AG04450 (cell line): ENCODE results near the gene SEMA3A. TPM values are rescaled to one million over a fixed set of nuclear protein-coding genes. Genes with fewer than 3 reads are reported as not detected.
"Not testable (repeated sequence)": the region's sequence is repeated elsewhere in the genome, so short reads cannot be mapped to it uniquely, and the experiment has no call there.

Experiments
- CTCF ChIA-PET: fragments of 300-600, 350-600 bp; formaldehyde crosslinking; extraction: SDS; loops from one replicate; lab custom pipeline; 2022; ENCODE audit warnings: antibody characterized with exemption, inconsistent platforms; lab: Charles Lee
- POLR2A ChIA-PET: fragments of 350-600 bp; formaldehyde crosslinking; extraction: SDS; loops from one replicate; lab custom pipeline; 2021; ENCODE audit warnings: antibody characterized with exemption, inconsistent platforms; lab: Yijun Ruan, JAX
- DNase-seq: peaks from one replicate; pipeline ENCODE4 v3.0.0-alpha.2; 2011; ENCODE audit warnings: low read depth, low spot score
- H3K27ac ChIP-seq: one replicate; pipeline ENCODE4 v1.5.1; 2012; ENCODE audit warnings: low read depth, low read length, control low read depth
- H3K27me3 ChIP-seq: one replicate; pipeline ENCODE4 v1.6.0; 2012; ENCODE audit warnings: low read length; ENCODE audit not compliant: control insufficient read depth, insufficient read depth
- H3K4me3 ChIP-seq: 2 replicates; pipeline ENCODE4 v1.5.1; 2011; ENCODE audit warnings: mild to moderate bottlenecking, low read depth, low read length, control low read depth
- H3K9me3 ChIP-seq: 2 replicates; pipeline ENCODE4 v1.5.1; 2012; ENCODE audit warnings: low read length; ENCODE audit not compliant: control insufficient read depth, insufficient read depth
- polyA plus RNA-seq: library from polyadenylated mRNA; depleted of rRNA; stranded (reverse); fragments of >200 nt; gene quantifications from 2 replicates; pipeline ENCODE4 v1.2.3, GENCODE V29; 2011
- TF ChIP-seq, protein P1 (sequence below): IDR thresholded peaks from 2 replicates; pipeline ENCODE4 v1.5.1; 2011; ENCODE audit warnings: low read depth, low read length, control low read depth, inconsistent platforms

SEMA3A gene
- polyA plus RNA-seq, 1 experiment, result 80.2 TPM

DNA sequence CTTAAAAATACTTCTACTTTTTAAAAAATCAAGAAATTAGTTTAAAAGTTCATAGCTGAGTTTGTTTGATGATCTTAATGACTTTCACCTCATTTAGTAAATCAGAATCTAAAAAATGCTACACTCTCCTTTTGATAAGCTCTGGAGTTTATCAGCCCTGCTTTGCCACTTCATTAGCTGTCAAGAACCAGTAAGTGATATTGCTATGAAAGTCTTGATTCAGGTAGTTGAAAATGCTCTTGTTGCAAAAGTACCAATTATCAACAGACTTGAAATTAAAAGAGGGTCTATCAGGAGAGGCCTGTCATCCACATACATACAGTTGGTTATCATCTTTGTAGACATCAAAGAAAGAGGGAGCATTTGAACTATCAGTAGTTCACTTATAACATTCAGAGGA is 41.6 kb downstream of the SEMA3A start:
- POLR2A ChIA-PET, result no interaction called here
- no peaks in the 10 kb centered on the region for H3K27me3 ChIP-seq
- no peak for DNase-seq
- H3K9me3 ChIP-seq, result no peaks in the 10 kb centered on the region; the same call in 1 of the 2 replicates
- TF ChIP-seq, protein P1, sequence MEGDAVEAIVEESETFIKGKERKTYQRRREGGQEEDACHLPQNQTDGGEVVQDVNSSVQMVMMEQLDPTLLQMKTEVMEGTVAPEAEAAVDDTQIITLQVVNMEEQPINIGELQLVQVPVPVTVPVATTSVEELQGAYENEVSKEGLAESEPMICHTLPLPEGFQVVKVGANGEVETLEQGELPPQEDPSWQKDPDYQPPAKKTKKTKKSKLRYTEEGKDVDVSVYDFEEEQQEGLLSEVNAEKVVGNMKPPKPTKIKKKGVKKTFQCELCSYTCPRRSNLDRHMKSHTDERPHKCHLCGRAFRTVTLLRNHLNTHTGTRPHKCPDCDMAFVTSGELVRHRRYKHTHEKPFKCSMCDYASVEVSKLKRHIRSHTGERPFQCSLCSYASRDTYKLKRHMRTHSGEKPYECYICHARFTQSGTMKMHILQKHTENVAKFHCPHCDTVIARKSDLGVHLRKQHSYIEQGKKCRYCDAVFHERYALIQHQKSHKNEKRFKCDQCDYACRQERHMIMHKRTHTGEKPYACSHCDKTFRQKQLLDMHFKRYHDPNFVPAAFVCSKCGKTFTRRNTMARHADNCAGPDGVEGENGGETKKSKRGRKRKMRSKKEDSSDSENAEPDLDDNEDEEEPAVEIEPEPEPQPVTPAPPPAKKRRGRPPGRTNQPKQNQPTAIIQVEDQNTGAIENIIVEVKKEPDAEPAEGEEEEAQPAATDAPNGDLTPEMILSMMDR, result no peak
- CTCF ChIA-PET, result no interaction called here
- H3K27ac ChIP-seq, result no peak overlapping the region
- H3K4me3 ChIP-seq, result no peak overlapping the region

DNA sequence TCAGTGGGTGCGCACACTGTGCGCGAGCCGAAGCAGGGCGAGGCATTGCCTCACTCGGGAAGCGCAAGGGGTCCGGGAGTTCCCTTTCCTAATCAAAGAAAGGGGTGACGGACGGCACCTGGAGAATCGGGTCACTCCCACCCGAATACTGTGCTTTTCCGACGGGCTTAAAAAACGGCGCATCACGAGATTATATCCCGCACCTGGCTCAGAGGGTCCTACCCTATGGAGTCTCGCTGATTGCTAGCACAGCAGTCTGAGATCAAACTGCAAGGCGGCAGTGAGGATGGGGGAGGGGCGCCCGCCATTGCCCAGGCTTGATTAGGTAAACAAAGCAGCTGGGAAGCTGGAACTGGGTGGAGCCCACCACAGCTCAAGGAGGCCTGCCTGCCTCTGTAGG is 44.2 kb downstream of the SEMA3A start:
- H3K4me3 ChIP-seq, POLR2A ChIA-PET, H3K27me3 ChIP-seq, DNase-seq, H3K9me3 ChIP-seq, H3K27ac ChIP-seq, CTCF ChIA-PET: not testable (repeated sequence)

DNA sequence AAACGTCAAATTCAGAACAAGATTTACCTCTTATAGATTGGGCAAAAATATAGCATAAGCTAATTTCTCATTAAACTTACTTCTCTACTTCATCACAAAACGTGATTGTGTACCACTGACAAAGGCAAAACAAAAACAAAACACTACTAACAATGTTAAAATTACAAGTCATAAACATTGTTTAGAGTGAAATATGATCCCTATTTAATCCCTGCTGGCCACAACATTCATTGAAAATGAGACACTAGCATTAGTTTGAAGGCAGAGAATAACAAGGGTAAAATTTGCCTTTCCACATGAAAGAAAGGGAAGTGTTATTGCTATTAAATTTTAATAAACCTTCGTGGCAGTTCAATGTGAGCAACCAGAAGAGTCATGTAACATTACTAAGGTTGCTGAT is 45.0 kb downstream of the SEMA3A start:
- TF ChIP-seq, protein P1, result no peak
- no peaks in the 10 kb centered on the region for H3K27me3 ChIP-seq
- POLR2A ChIA-PET, result no interaction called here
- no peak overlapping the region for H3K4me3 ChIP-seq
- no peak for DNase-seq
- CTCF ChIA-PET, result no interaction called here
- H3K27ac ChIP-seq, result no peak overlapping the region
- no peaks in the 10 kb centered on the region; the same call in 1 of the 2 replicates for H3K9me3 ChIP-seq

DNA sequence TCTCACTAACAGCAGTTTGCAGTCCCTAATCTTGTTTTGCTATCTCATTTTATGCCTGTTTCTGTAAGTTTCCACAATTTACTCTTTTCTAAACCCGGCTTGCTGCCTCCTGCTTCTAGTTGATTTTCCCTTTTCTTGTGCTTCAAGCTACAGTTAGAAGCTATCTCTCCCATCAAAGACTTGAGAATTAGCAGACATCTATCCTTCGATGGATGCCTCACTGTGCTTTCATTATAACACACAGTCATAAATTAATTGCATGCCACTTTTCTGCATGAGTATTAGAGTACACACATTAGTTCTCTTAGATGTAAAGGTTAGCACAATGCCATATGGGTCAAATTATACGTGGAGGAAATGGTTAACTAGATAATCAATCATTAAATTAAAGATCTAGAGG is 48.7 kb downstream of the SEMA3A start:
- TF ChIP-seq, protein P1, result no peak
- Histone ChIP-seq H3K9me3 (no peaks in the 10 kb centered on the region; the same call in 1 of the 2 replicates), H3K4me3 (no peak overlapping the region), H3K27me3 (no peaks in the 10 kb centered on the region), H3K27ac (no peak overlapping the region)
- CTCF ChIA-PET, result no interaction called here
- POLR2A ChIA-PET, result no interaction called here
- no peak for DNase-seq

DNA sequence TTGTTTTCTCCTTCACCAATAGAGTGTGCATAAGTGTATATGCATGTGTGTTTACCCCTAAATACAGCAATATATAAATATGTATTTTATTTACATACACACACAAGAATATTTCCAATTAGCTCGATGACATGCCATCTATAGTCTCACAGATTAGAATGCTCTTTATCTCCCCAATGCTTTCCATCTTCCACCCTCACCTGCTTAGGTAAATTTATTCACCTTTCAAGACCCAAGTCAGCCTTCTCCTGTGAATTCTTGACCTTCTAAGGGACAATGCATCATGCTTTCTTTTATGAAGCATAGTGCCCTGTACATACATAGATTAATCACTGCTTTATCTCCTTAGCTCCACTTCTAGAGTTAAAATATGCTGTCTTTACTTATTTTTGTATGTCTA is 49.7 kb downstream of the SEMA3A start:
- Histone ChIP-seq H3K4me3 (no peak overlapping the region), H3K27ac (no peak overlapping the region), H3K27me3 (no peaks in the 10 kb centered on the region), H3K9me3 (no peaks in the 10 kb centered on the region)
- DNase-seq, result no peak
- TF ChIP-seq, protein P1, result no peak
- POLR2A ChIA-PET, result no interaction called here
- CTCF ChIA-PET, result interaction anchor here (0.6 kb wide), 1 partner anchor 135 kb away, joined by 4 read pairs; no protein-coding TSS in a partner anchor

DNA sequence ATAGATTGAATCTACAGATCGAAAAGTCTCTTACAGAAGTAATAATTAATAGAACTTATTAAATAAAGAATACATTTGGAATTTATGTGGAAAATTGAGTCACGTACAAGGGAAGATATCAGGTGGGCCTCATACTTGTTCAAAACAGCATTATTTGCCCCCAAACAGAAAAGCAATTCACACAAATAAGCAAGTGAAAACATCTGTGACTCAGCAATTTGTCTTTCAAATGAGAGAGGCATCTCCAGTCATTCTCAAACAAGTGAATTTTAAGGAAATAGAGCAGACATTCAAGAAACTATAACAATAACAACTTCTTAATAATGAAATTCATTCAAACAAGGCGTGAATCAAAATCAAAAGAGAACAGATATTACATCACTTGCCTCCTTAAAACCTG is 50.1 kb downstream of the SEMA3A start:
- no peak overlapping the region for H3K4me3 ChIP-seq
- CTCF ChIA-PET, result no interaction called here
- no peaks in the 10 kb centered on the region for H3K9me3 ChIP-seq
- no peak for DNase-seq
- TF ChIP-seq, protein P1, result no peak
- POLR2A ChIA-PET, result no interaction called here
- H3K27ac ChIP-seq, result no peak overlapping the region
- no peaks in the 10 kb centered on the region for H3K27me3 ChIP-seq
